Cardiac muscle cell (in vitro differentiated cells and primary cell): ENCODE data around the gene CLDN10. TPM values are rescaled to one million over a fixed set of nuclear protein-coding genes. Genes with fewer than 3 reads are reported as not detected.

Experiments used
- DNase-seq, 2 donors: peaks; one replicate each; pipeline versions ENCODE4 v3.0.0 to v3.0.0-alpha.2; 2010 to 2017; ENCODE audit warnings: low read depth in 1 of 2, low spot score in 1 of 2
- H3K27ac ChIP-seq: fragments of 200-600 bp; sonication (generic); 2 replicates; pipeline ENCODE4 v1.5.1; 2016
- H3K27me3 ChIP-seq: fragments of 200-600 bp; sonication (generic); 2 replicates; pipeline ENCODE4 v1.6.0; 2016; ENCODE audit warnings: control low read depth
- H3K36me3 ChIP-seq: fragments of 200-600 bp; sonication (generic); 2 replicates; pipeline ENCODE4 v1.5.1; 2016; ENCODE audit warnings: control low read depth
- H3K4me1 ChIP-seq: fragments of 200-600 bp; sonication (generic); 2 replicates; pipeline ENCODE4 v1.8.1; 2017; ENCODE audit warnings: low read depth, mild to moderate bottlenecking, mixed run types
- H3K4me3 ChIP-seq: fragments of 200-600 bp; sonication (generic); 2 replicates; pipeline ENCODE4 v1.5.1; 2016; ENCODE audit warnings: mild to moderate bottlenecking
- H3K9me3 ChIP-seq: fragments of 200-600 bp; sonication (generic); 2 replicates; pipeline ENCODE4 v1.5.1; 2017; ENCODE audit warnings: low read depth, mild to moderate bottlenecking, control low read depth
- polyA plus RNA-seq: library from polyadenylated mRNA; unstranded; fragments of >200 nt; fragmentation: Nextera tagmentation; extraction: Ambion mirVana; gene quantifications from 2 replicates; pipeline ENCODE4 v1.2.1, GENCODE V29; 2016
- total RNA-seq: library from RNA; depleted of rRNA; stranded (reverse); fragments of >200 nt; gene quantifications from 2 replicates; pipeline ENCODE4 v1.2.3, GENCODE V29; 2016
- TF ChIP-seq, protein P1 (sequence below): IDR thresholded peaks from 2 replicates; pipeline ENCODE4 v1.5.1; 2012; ENCODE audit warnings: low read depth, mild to moderate bottlenecking, low read length

CLDN10 gene
- total and polyA plus RNA-seq, 2 experiments from 2014 or later, result 0.16 to 0.66 TPM

DNA sequence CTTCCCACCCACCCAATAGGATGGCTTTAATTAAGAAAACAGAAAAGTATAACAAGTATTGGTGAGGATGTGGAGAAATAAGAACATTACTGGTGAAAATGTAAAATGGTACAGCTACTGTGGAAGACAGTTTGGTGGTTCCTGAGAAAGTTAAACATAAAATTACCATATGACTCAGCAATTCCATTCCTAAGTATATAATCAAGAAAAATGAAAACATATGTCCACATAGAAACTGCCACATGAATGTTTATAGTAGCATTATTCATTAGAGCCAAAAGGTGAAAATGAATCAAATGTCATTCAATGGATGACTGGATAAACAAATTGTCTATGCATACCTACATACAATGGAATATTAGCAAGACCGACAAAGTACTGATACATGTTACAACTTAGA, 75.1 kb downstream of the CLDN10 start:
- Histone ChIP-seq H3K27ac (no peak overlapping the region), H3K4me3 (no peak overlapping the region), H3K4me1 (no peaks in the 10 kb centered on the region), H3K27me3 (no peaks in the 10 kb centered on the region), H3K9me3 (no peaks in the 10 kb centered on the region), H3K36me3 (peaks cover 36% of the 10 kb centered on the region)
- TF ChIP-seq, protein P1, sequence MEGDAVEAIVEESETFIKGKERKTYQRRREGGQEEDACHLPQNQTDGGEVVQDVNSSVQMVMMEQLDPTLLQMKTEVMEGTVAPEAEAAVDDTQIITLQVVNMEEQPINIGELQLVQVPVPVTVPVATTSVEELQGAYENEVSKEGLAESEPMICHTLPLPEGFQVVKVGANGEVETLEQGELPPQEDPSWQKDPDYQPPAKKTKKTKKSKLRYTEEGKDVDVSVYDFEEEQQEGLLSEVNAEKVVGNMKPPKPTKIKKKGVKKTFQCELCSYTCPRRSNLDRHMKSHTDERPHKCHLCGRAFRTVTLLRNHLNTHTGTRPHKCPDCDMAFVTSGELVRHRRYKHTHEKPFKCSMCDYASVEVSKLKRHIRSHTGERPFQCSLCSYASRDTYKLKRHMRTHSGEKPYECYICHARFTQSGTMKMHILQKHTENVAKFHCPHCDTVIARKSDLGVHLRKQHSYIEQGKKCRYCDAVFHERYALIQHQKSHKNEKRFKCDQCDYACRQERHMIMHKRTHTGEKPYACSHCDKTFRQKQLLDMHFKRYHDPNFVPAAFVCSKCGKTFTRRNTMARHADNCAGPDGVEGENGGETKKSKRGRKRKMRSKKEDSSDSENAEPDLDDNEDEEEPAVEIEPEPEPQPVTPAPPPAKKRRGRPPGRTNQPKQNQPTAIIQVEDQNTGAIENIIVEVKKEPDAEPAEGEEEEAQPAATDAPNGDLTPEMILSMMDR, result no peak
- DNase-seq, result no peak

- Histone ChIP-seq H3K9me3 (no peaks in the 10 kb centered on the region), H3K27ac (no peak overlapping the region), H3K4me1 (no peaks in the 10 kb centered on the region), H3K4me3 (no peak overlapping the region), H3K36me3 (peaks cover 41% of the 10 kb centered on the region), H3K27me3 (no peaks in the 10 kb centered on the region)
- TF ChIP-seq, protein P1, result no peak
- DNase-seq, result no peak
Measured at GRCh38 chr13:95628488-95628887, 76.0 kb downstream of the CLDN10 start.

- Histone ChIP-seq H3K36me3 (peaks cover 41% of the 10 kb centered on the region), H3K27me3 (no peaks in the 10 kb centered on the region), H3K9me3 (no peaks in the 10 kb centered on the region), H3K4me1 (no peaks in the 10 kb centered on the region), H3K4me3 (no peak overlapping the region), H3K27ac (no peak overlapping the region)
- TF ChIP-seq, protein P1, result no peak
- no peak for DNase-seq
Measured at GRCh38 chr13:95629071-95629470, 76.6 kb downstream of the CLDN10 start.

Other genes with a start within 250 kb of the CLDN10 start
- 30.7 and 47.2 TPM in 2 replicates for gene DZIP1, start 92.0 kb downstream of the CLDN10 start, total RNA-seq
- gene DZIP1, start 92.0 kb downstream of the CLDN10 start, polyA plus RNA-seq, result 6.4 and 8.9 TPM in 2 replicates
- 13.6 and 19.8 TPM in 2 replicates for gene DNAJC3, start 124.4 kb downstream of the CLDN10 start, total RNA-seq
- gene DNAJC3, start 124.4 kb downstream of the CLDN10 start, polyA plus RNA-seq, result 11.6 and 15.3 TPM in 2 replicates